DOHH2 (cell line): ENCODE results near the gene PP2D1.

Experiments
- H3F3A ChIP-seq: fragments of 200-600 bp; sonication (generic), shearing (Covaris generic); 2 replicates; pipeline ENCODE4 v1.6.0; 2016; ENCODE audit warnings: antibody characterized with exemption, mild to moderate bottlenecking; ENCODE audit not compliant: control insufficient read depth, insufficient read depth
- H3K27ac ChIP-seq: fragments of 200-600 bp; sonication (generic); 2 replicates; pipeline ENCODE4 v1.5.1; 2014; ENCODE audit warnings: low read depth, mild to moderate bottlenecking, low read length, moderate library complexity
- H3K27me3 ChIP-seq: fragments of 200-600 bp; sonication (generic); 2 replicates; pipeline ENCODE4 v1.6.1; 2014; ENCODE audit warnings: mild to moderate bottlenecking, low read length, mixed read lengths; ENCODE audit not compliant: control insufficient read depth
- H3K36me3 ChIP-seq: fragments of 200-600 bp; sonication (generic); 2 replicates; pipeline ENCODE4 v1.6.1; 2014; ENCODE audit warnings: mild to moderate bottlenecking, low read length, moderate library complexity, mixed read lengths; ENCODE audit not compliant: control insufficient read depth
- H3K4me1 ChIP-seq: fragments of 200-600 bp; sonication (generic); 2 replicates; pipeline ENCODE4 v1.6.1; 2014; ENCODE audit warnings: mild to moderate bottlenecking, low read length, mixed read lengths; ENCODE audit not compliant: control insufficient read depth
- H3K4me2 ChIP-seq: fragments of 200-600 bp; sonication (generic); 2 replicates; pipeline ENCODE4 v1.6.0; 2014; ENCODE audit warnings: mild to moderate bottlenecking, low read length, moderate library complexity
- H3K4me3 ChIP-seq: fragments of 200-600 bp; sonication (generic); 2 replicates; pipeline ENCODE4 v1.5.1; 2014; ENCODE audit warnings: mild to moderate bottlenecking, low read length, mixed read lengths
- H3K79me2 ChIP-seq: fragments of 200-600 bp; sonication (generic); 2 replicates; pipeline ENCODE4 v1.6.1; 2014; ENCODE audit warnings: mild to moderate bottlenecking, low read length, mixed read lengths; ENCODE audit not compliant: control insufficient read depth
- H3K9me2 ChIP-seq: fragments of 200-600 bp; sonication (generic); replicated peaks from 2 replicates; pipeline ENCODE4 v1.6.1; 2014; ENCODE audit warnings: mild to moderate bottlenecking, low read length, mixed read lengths; ENCODE audit not compliant: control insufficient read depth
- H3K9me3 ChIP-seq: fragments of 200-600 bp; sonication (generic); 2 replicates; pipeline ENCODE4 v1.6.1; 2014; ENCODE audit warnings: antibody characterized with exemption, low read length, mixed read lengths; ENCODE audit not compliant: control insufficient read depth, insufficient read depth
- H4K20me1 ChIP-seq: fragments of 200-600 bp; sonication (generic); 2 replicates; pipeline ENCODE4 v1.6.0; 2014; ENCODE audit warnings: low read depth, mild to moderate bottlenecking, antibody characterized with exemption, low read length, moderate library complexity; ENCODE audit not compliant: control insufficient read depth, insufficient read depth
- EZH2phosphoT487 ChIP-seq: fragments of 200-600 bp; sonication (generic); IDR thresholded peaks from 2 replicates; pipeline ENCODE4 v1.6.1; 2017; ENCODE audit warnings: borderline replicate concordance, mild to moderate bottlenecking, antibody characterized with exemption, low read length, moderate library complexity, mixed read lengths
- TF ChIP-seq, protein P1 (sequence below): fragments of 200-600 bp; sonication (generic); IDR thresholded peaks from one replicate; pipeline ENCODE4 v1.5.1; 2014; ENCODE audit warnings: antibody characterized with exemption, mild to moderate bottlenecking, low read depth, low read length; ENCODE audit not compliant: poor library complexity, severe bottlenecking

Gene PP2D1

DNA sequence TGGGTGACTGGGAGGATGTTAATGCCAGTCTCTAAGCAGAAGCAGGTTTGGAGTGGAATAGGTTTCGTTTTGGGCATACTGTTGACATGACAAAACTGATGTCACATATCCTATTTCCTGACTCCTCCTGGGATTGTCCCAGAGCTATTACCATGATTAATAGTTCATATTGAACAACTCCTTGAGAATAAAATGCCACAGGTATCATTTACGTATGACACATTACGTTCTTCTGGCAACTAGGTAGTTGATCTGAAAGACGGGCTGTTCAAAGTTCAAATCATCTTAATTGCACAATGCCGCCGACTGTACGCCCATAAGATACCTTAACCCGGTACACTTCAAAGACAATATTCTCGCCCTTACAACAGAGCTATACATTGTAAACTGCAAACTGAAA, 66.5 kb downstream of the PP2D1 start:
- Histone ChIP-seq H3F3A (no peaks in the 10 kb centered on the region), H3K36me3 (peaks cover 28% of the 10 kb centered on the region), H3K9me3 (no peaks in the 10 kb centered on the region), H3K27me3 (no peaks in the 10 kb centered on the region), H3K79me2 (peaks cover 34% of the 10 kb centered on the region), H4K20me1 (peaks cover 8% of the 10 kb centered on the region; the same call in 1 of the 2 replicates), H3K4me2 (peak overlapping the region; percentile 74), H3K4me1 (peaks cover 24% of the 10 kb centered on the region), H3K27ac (no peak overlapping the region), H3K4me3 (peak overlapping the region; percentile 88), H3K9me2 (no peaks in the 10 kb centered on the region)
- TF ChIP-seq EZH2phosphoT487: no peak
- TF ChIP-seq, protein P1, sequence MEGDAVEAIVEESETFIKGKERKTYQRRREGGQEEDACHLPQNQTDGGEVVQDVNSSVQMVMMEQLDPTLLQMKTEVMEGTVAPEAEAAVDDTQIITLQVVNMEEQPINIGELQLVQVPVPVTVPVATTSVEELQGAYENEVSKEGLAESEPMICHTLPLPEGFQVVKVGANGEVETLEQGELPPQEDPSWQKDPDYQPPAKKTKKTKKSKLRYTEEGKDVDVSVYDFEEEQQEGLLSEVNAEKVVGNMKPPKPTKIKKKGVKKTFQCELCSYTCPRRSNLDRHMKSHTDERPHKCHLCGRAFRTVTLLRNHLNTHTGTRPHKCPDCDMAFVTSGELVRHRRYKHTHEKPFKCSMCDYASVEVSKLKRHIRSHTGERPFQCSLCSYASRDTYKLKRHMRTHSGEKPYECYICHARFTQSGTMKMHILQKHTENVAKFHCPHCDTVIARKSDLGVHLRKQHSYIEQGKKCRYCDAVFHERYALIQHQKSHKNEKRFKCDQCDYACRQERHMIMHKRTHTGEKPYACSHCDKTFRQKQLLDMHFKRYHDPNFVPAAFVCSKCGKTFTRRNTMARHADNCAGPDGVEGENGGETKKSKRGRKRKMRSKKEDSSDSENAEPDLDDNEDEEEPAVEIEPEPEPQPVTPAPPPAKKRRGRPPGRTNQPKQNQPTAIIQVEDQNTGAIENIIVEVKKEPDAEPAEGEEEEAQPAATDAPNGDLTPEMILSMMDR: no peak

DNA sequence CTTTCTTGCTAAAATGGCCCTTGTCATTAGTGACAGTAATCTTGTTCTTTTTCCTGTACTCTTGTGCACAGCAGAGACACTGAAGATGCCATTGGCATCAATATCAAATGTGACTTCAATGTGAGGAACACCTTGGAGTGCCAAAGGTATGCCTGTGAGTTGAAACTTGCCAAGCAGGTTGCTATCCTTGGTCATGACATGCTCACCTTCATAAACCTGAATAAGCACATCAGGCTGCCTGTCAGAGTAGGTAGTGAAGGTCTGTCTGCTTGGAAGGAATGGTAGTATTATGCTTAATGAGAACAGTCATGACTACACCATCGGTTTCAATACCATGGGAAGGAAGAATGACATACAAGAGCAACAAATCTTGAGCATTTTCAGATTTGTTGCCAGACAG, 71.4 kb downstream of the PP2D1 start:
- Histone ChIP-seq H3K27ac (no peak overlapping the region), H3K79me2 (no peaks in the 10 kb centered on the region), H3K9me2 (no peaks in the 10 kb centered on the region), H3K4me2 (no peak overlapping the region), H3K27me3 (no peaks in the 10 kb centered on the region), H3F3A (no peaks in the 10 kb centered on the region), H4K20me1 (no peaks in the 10 kb centered on the region), H3K36me3 (no peaks in the 10 kb centered on the region), H3K9me3 (no peaks in the 10 kb centered on the region), H3K4me3 (no peak overlapping the region), H3K4me1 (peaks cover under 1% of the 10 kb centered on the region)
- no peak for TF ChIP-seq EZH2phosphoT487
- TF ChIP-seq, protein P1: no peak

DNA sequence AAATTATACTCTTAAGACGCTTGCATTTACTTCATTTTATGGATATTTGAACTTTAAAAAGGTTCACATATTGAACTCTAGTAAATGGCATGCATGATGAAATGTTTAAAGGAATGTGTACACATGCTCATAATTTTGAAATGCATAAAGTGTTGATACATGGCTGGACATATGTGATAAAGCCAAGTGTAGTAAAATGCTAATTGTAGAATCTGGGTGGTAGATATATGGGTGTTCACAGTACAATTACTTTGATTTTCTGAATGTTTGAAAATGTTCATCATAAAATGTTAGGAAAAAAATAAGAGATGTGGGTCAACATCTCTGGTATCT, 73.8 kb downstream of the PP2D1 start:
- Histone ChIP-seq H3K36me3 (no peaks in the 10 kb centered on the region), H3K4me3 (no peak overlapping the region), H3K4me1 (no peaks in the 10 kb centered on the region), H3K27me3 (no peaks in the 10 kb centered on the region), H3F3A (no peaks in the 10 kb centered on the region), H3K9me3 (no peaks in the 10 kb centered on the region), H3K4me2 (no peak overlapping the region), H3K27ac (no peak overlapping the region), H3K79me2 (no peaks in the 10 kb centered on the region), H3K9me2 (no peaks in the 10 kb centered on the region), H4K20me1 (no peaks in the 10 kb centered on the region)
- TF ChIP-seq, protein P1: no peak
- no peak for TF ChIP-seq EZH2phosphoT487
